Endothelial cell (in vitro differentiated cells): Measurements from ENCODE around the gene PGAM2. TPM values are rescaled to one million over a fixed set of nuclear protein-coding genes. Genes with fewer than 3 reads are reported as not detected.

Source experiments
- DNase-seq: peaks from one replicate; pipeline ENCODE4 v3.0.0; 2021; ENCODE audit warnings: low spot score
- H3K27ac Mint-ChIP-seq: one replicate; pipeline ENCODE4 v1.8.0; 2021; ENCODE audit warnings: mixed read lengths, inconsistent platforms; ENCODE audit not compliant: unreplicated experiment
- H3K27me3 Mint-ChIP-seq: one replicate; pipeline ENCODE4 v1.8.0; 2021; ENCODE audit warnings: mild to moderate bottlenecking, moderate library complexity, mixed read lengths, inconsistent platforms; ENCODE audit not compliant: unreplicated experiment
- H3K36me3 Mint-ChIP-seq: one replicate; pipeline ENCODE4 v1.8.0; 2021; ENCODE audit warnings: mild to moderate bottlenecking, low read depth, mixed read lengths, inconsistent platforms; ENCODE audit not compliant: unreplicated experiment
- H3K4me1 Mint-ChIP-seq: one replicate; pipeline ENCODE4 v1.8.0; 2021; ENCODE audit warnings: mild to moderate bottlenecking, mixed read lengths, inconsistent platforms; ENCODE audit not compliant: unreplicated experiment
- H3K4me3 Mint-ChIP-seq: one replicate; pipeline ENCODE4 v1.8.0; 2021; ENCODE audit warnings: mild to moderate bottlenecking, mixed read lengths, inconsistent platforms; ENCODE audit not compliant: unreplicated experiment
- H3K9me3 Mint-ChIP-seq: one replicate; pipeline ENCODE4 v1.8.0; 2021; ENCODE audit warnings: mixed read lengths, inconsistent platforms; ENCODE audit not compliant: unreplicated experiment
- CTCF ChIP-seq: fragments of 200-600 bp; sonication (generic); IDR thresholded peaks from one replicate; pipeline ENCODE4 v1.5.0; 2021; ENCODE audit warnings: antibody characterized with exemption; ENCODE audit not compliant: unreplicated experiment
- total RNA-seq: library from RNA; stranded (reverse); fragmentation: NEBNext Ultra II Directional; extraction: Animal tissue kit (Norgen Biotek cat#: 25700); gene quantifications from one replicate; pipeline ENCODE4 v1.2.1, GENCODE V29; 2021; ENCODE audit not compliant: unreplicated experiment

The PGAM2 gene
- total RNA-seq, 1 donor from 2014 or later, result not detected

- no peak for DNase-seq
- no peak for TF ChIP-seq CTCF
- Mint-ChIP-seq H3K4me3 (no peak overlapping the region), H3K27ac (no peak overlapping the region), H3K27me3 (peaks cover 12% of the 10 kb centered on the region), H3K4me1 (peaks cover 9% of the 10 kb centered on the region), H3K36me3 (peaks cover 12% of the 10 kb centered on the region), H3K9me3 (no peaks in the 10 kb centered on the region)
Observed at GRCh38 chr7:44108768-44109750, 43.7 kb upstream of the PGAM2 start.

- Mint-ChIP-seq H3K4me3 (no peak overlapping the region), H3K9me3 (no peaks in the 10 kb centered on the region), H3K4me1 (peaks cover 13% of the 10 kb centered on the region), H3K27ac (no peak overlapping the region), H3K27me3 (peaks cover 14% of the 10 kb centered on the region), H3K36me3 (peaks cover 7% of the 10 kb centered on the region)
- TF ChIP-seq CTCF, result no peak
- DNase-seq, result no peak
Observed at GRCh38 chr7:44107961-44108767, 42.8 kb upstream of the PGAM2 start.

GRCh38 chr7:44107116-44107960 lies 42.0 kb upstream of the PGAM2 start:
- DNase-seq, result no peak
- Mint-ChIP-seq H3K4me1 (peaks cover 13% of the 10 kb centered on the region), H3K9me3 (no peaks in the 10 kb centered on the region), H3K27ac (no peak overlapping the region), H3K27me3 (peaks cover 18% of the 10 kb centered on the region), H3K4me3 (no peak overlapping the region), H3K36me3 (peaks cover 7% of the 10 kb centered on the region)
- TF ChIP-seq CTCF, result no peak

- no peak for TF ChIP-seq CTCF
- Mint-ChIP-seq H3K4me3 (no peak overlapping the region), H3K27me3 (peaks cover 18% of the 10 kb centered on the region), H3K4me1 (peaks cover 13% of the 10 kb centered on the region), H3K9me3 (no peaks in the 10 kb centered on the region), H3K27ac (no peak overlapping the region), H3K36me3 (peaks cover 7% of the 10 kb centered on the region)
- no peak for DNase-seq
Observed at GRCh38 chr7:44106311-44107065, 41.1 kb upstream of the PGAM2 start.
